ENCODE measurements around the gene DOK7. TPM values are rescaled to one million over a fixed set of nuclear protein-coding genes. Genes with fewer than 3 reads are reported as not detected.

Gene DOK7
- total and polyA plus RNA-seq, 2 experiments from 2014 or later, result 0.23 to 1.8 TPM

- no peaks in the 10 kb centered on the region for H4K20me1 ChIP-seq (ENCODE audit: insufficient read depth, poor library complexity, severe bottlenecking)
- H3K27me3 ChIP-seq, result no peaks in the 10 kb centered on the region
- no peaks in the 10 kb centered on the region for H3K79me2 ChIP-seq
- H2AFZ ChIP-seq, result no peak overlapping the region
- H3K27ac ChIP-seq, result no peak overlapping the region
- 92% methylated on average over 19 of the region's 19 CpGs for WGBS (ENCODE audit: low lambda C conversion rate, missing lambda C conversion rate)
- no peaks in the 10 kb centered on the region for H3K36me3 ChIP-seq (replicated peaks; ENCODE audit: insufficient read depth, low read depth)
- H3K4me3 ChIP-seq, result no peak overlapping the region
- no peaks in the 10 kb centered on the region for H3K9me2 ChIP-seq (replicated peaks; ENCODE audit: insufficient read depth)
- H3K4me1 ChIP-seq (ENCODE audit: insufficient read depth), result no peaks in the 10 kb centered on the region
- TF ChIP-seq EZH2 (IDR thresholded peaks at IDR 0.05; ENCODE audit: borderline replicate concordance) (no peak), EZH2phosphoT487 (IDR thresholded peaks at IDR 0.05; ENCODE audit: low read depth, severe bottlenecking, unreplicated experiment) (no peak), CTCF (IDR thresholded peaks at IDR 0.05; ENCODE audit: poor library complexity) (no peak)
- no peak overlapping the region for H3K4me2 ChIP-seq
- no peaks in the 10 kb centered on the region for H3K9me3 ChIP-seq (ENCODE audit: low read depth)
- DNase-seq (ENCODE audit: low spot score), result peak; percentile 51
Measured at GRCh38 chr4:3436798-3437581, 26.1 kb upstream of the DOK7 start.

GRCh38 chr4:3437582-3437936 is 25.5 kb upstream of the DOK7 start:
- Histone ChIP-seq H3K27ac (no peak overlapping the region), H3K4me1 (ENCODE audit: insufficient read depth) (no peaks in the 10 kb centered on the region), H3K27me3 (no peaks in the 10 kb centered on the region), H3K79me2 (no peaks in the 10 kb centered on the region), H3K9me3 (ENCODE audit: low read depth) (no peaks in the 10 kb centered on the region), H4K20me1 (ENCODE audit: insufficient read depth, poor library complexity, severe bottlenecking) (no peaks in the 10 kb centered on the region), H3K4me3 (no peak overlapping the region), H3K4me2 (no peak overlapping the region), H3K36me3 (replicated peaks; ENCODE audit: insufficient read depth, low read depth) (no peaks in the 10 kb centered on the region), H2AFZ (no peak overlapping the region), H3K9me2 (replicated peaks; ENCODE audit: insufficient read depth) (no peaks in the 10 kb centered on the region)
- DNase-seq (ENCODE audit: low spot score), result no peak
- 90% methylated on average over 9 of the region's 9 CpGs for WGBS (ENCODE audit: low lambda C conversion rate, missing lambda C conversion rate)
- TF ChIP-seq EZH2 (IDR thresholded peaks at IDR 0.05; ENCODE audit: borderline replicate concordance) (no peak), EZH2phosphoT487 (IDR thresholded peaks at IDR 0.05; ENCODE audit: low read depth, severe bottlenecking, unreplicated experiment) (no peak), CTCF (IDR thresholded peaks at IDR 0.05; ENCODE audit: poor library complexity) (no peak)

GRCh38 chr4:3437998-3438846 is 24.9 kb upstream of the DOK7 start:
- no peak overlapping the region for H3K4me2 ChIP-seq
- no peak overlapping the region for H3K4me3 ChIP-seq
- H3K79me2 ChIP-seq, result no peaks in the 10 kb centered on the region
- no peak overlapping the region for H3K27ac ChIP-seq
- no peak for TF ChIP-seq EZH2 (IDR thresholded peaks at IDR 0.05; ENCODE audit: borderline replicate concordance)
- no peak for TF ChIP-seq EZH2phosphoT487 (IDR thresholded peaks at IDR 0.05; ENCODE audit: low read depth, severe bottlenecking, unreplicated experiment)
- no peak for TF ChIP-seq CTCF (IDR thresholded peaks at IDR 0.05; ENCODE audit: poor library complexity)
- no peaks in the 10 kb centered on the region for H3K9me3 ChIP-seq (ENCODE audit: low read depth)
- DNase-seq (ENCODE audit: low spot score), result no peak
- H3K27me3 ChIP-seq, result no peaks in the 10 kb centered on the region
- no peaks in the 10 kb centered on the region for H3K36me3 ChIP-seq (replicated peaks; ENCODE audit: insufficient read depth, low read depth)
- H4K20me1 ChIP-seq (ENCODE audit: insufficient read depth, poor library complexity, severe bottlenecking), result no peaks in the 10 kb centered on the region
- no peaks in the 10 kb centered on the region for H3K9me2 ChIP-seq (replicated peaks; ENCODE audit: insufficient read depth)
- H2AFZ ChIP-seq, result no peak overlapping the region
- no peaks in the 10 kb centered on the region for H3K4me1 ChIP-seq (ENCODE audit: insufficient read depth)
- 93% methylated on average over 23 of the region's 28 CpGs for WGBS (ENCODE audit: low lambda C conversion rate, missing lambda C conversion rate)

Measured in hepatocyte (in vitro differentiated cells).